ENCODE measurements around the gene KRTAP10-1. TPM values are rescaled to one million over a fixed set of nuclear protein-coding genes. Genes with fewer than 3 reads are reported as not detected.

Gene KRTAP10-1
- total RNA-seq, 1 experiment from 2014 or later: 0.47 TPM

- Histone ChIP-seq H3K4me1 (ENCODE audit: insufficient read depth, low read length, poor library complexity, severe bottlenecking) (no peaks in the 10 kb centered on the region), H3K36me3 (ENCODE audit: insufficient read depth, low read length, poor library complexity, severe bottlenecking) (no peaks in the 10 kb centered on the region), H3K27ac (ENCODE audit: low read depth, low read length, poor library complexity, severe bottlenecking) (no peak overlapping the region), H3K27me3 (replicated peaks; ENCODE audit: insufficient read depth, low read depth, low read length, poor library complexity) (no peaks in the 10 kb centered on the region), H3K4me3 (ENCODE audit: low read depth, low read length, poor library complexity, severe bottlenecking) (no peak overlapping the region), H3K9me3 (ENCODE audit: low read depth, low read length, poor library complexity, severe bottlenecking) (no peaks in the 10 kb centered on the region)
- TF ChIP-seq EZH2 (IDR thresholded peaks at IDR 0.05; ENCODE audit: borderline replicate concordance, low read depth, low read length, poor library complexity, severe bottlenecking) (no peak), CTCF (conservative IDR thresholded peaks at IDR 0.05; ENCODE audit: low read depth, low read length) (no peak)
- no TSS peak for BruUV-seq (replicated peaks)
- no peak for DNase-seq (ENCODE audit: low spot score)
- intact Hi-C loops (cut with micrococcal nuclease; ENCODE audit: unreplicated experiment): no loop called here
- POLR2A ChIA-PET (ENCODE audit: low non-redundant PET): no interaction called here
- CTCF ChIA-PET: no interaction called here
Measured at GRCh38 chr21:44516828-44517174, 23.2 kb downstream of the KRTAP10-1 start.

GRCh38 chr21:44516342-44516741 lies 23.7 kb downstream of the KRTAP10-1 start:
- TF ChIP-seq CTCF (conservative IDR thresholded peaks at IDR 0.05; ENCODE audit: low read depth, low read length) (no peak), EZH2 (IDR thresholded peaks at IDR 0.05; ENCODE audit: borderline replicate concordance, low read depth, low read length, poor library complexity, severe bottlenecking) (no peak)
- no peak overlapping the region for H3K4me3 ChIP-seq (ENCODE audit: low read depth, low read length, poor library complexity, severe bottlenecking)
- BruUV-seq (replicated peaks): no TSS peak
- no peaks in the 10 kb centered on the region for H3K9me3 ChIP-seq (ENCODE audit: low read depth, low read length, poor library complexity, severe bottlenecking)
- H3K36me3 ChIP-seq (ENCODE audit: insufficient read depth, low read length, poor library complexity, severe bottlenecking): no peaks in the 10 kb centered on the region
- intact Hi-C loops (cut with micrococcal nuclease; ENCODE audit: unreplicated experiment): no loop called here
- no peaks in the 10 kb centered on the region for H3K27me3 ChIP-seq (replicated peaks; ENCODE audit: insufficient read depth, low read depth, low read length, poor library complexity)
- ChIA-PET POLR2A (ENCODE audit: low non-redundant PET) (no interaction called here), CTCF (no interaction called here)
- no peak overlapping the region for H3K27ac ChIP-seq (ENCODE audit: low read depth, low read length, poor library complexity, severe bottlenecking)
- H3K4me1 ChIP-seq (ENCODE audit: insufficient read depth, low read length, poor library complexity, severe bottlenecking): no peaks in the 10 kb centered on the region
- no peak for DNase-seq (ENCODE audit: low spot score)

DNA sequence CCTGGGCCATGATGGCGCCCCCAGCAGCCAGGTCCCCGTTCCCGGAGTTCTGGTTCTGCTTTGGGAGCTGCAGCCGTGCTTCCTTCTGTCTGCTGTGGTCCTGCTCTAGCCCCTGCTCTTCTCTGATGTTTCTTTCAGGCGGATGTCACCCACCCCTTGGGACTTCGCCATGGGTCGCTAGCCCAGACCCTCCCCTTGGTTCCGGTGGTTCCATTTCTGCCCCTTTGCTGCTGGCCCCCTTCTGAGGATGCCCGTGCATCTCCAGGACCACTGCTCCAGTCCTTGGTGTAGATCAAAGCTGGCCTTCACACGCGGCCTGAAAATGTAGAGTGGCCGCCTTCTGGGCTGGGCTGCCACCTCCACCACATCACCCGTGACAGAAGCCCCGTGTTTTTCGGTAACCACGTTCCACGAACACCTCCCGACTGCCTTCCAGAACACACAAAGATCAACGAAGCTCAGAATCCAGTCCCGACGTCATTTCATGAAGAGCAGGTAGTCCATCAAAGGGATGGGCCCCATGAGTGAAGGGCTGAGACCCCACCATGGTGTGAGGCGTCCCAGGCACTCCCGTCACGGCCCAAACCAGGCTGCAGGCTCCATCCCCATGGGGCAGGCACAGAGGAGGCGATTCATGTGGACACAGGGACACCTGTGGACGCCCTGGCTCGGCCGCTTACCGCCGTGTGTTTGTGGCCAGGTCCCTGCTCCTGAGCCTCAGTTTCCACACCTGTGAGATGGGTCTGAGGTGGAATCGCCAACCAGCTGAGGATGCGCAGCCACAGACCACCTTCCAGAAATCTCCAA lies 24.4 kb downstream of the KRTAP10-1 start:
- intact Hi-C loops (cut with micrococcal nuclease; ENCODE audit: unreplicated experiment): no loop called here
- H3K9me3 ChIP-seq (ENCODE audit: low read depth, low read length, poor library complexity, severe bottlenecking): no peaks in the 10 kb centered on the region
- no TSS peak for BruUV-seq (replicated peaks)
- no peak for DNase-seq (ENCODE audit: low spot score)
- POLR2A ChIA-PET (ENCODE audit: low non-redundant PET): no interaction called here
- H3K4me3 ChIP-seq (ENCODE audit: low read depth, low read length, poor library complexity, severe bottlenecking): no peak overlapping the region
- no peaks in the 10 kb centered on the region for H3K36me3 ChIP-seq (ENCODE audit: insufficient read depth, low read length, poor library complexity, severe bottlenecking)
- TF ChIP-seq EZH2 (IDR thresholded peaks at IDR 0.05; ENCODE audit: borderline replicate concordance, low read depth, low read length, poor library complexity, severe bottlenecking): no peak
- no peak for TF ChIP-seq CTCF (conservative IDR thresholded peaks at IDR 0.05; ENCODE audit: low read depth, low read length)
- no peak overlapping the region for H3K27ac ChIP-seq (ENCODE audit: low read depth, low read length, poor library complexity, severe bottlenecking)
- H3K4me1 ChIP-seq (ENCODE audit: insufficient read depth, low read length, poor library complexity, severe bottlenecking): no peaks in the 10 kb centered on the region
- no peaks in the 10 kb centered on the region for H3K27me3 ChIP-seq (replicated peaks; ENCODE audit: insufficient read depth, low read depth, low read length, poor library complexity)
- CTCF ChIA-PET: no interaction called here

Data from A673 (cell line).